K562 (cell line): Measurements from ENCODE around the gene DNAAF9.

Experiments used
- CREB1 ChIP-seq, 2 experiments: sonication (generic) in 1 of 2; formaldehyde crosslinking in 1 of 2; IDR thresholded peaks; 2 replicates each; pipeline versions ENCODE4 v1.6.1 to v1.8.0; 2012 to 2022; ENCODE audit warnings: inconsistent platforms in 1 of 2, mild to moderate bottlenecking in 1 of 2, missing genetic modification reagents in 1 of 2, moderate library complexity in 1 of 2
- EP300 ChIP-seq: IDR thresholded peaks from 2 replicates; pipeline ENCODE4 v1.6.1; 2012; ENCODE audit warnings: low read length, improper control_type of control experiment
- HNRNPLL ChIP-seq: fragments of 200-400 bp; formaldehyde crosslinking; IDR thresholded peaks from 2 replicates; pipeline ENCODE4 v1.6.1; 2017; ENCODE audit warnings: low read length, low read depth, mild to moderate bottlenecking; ENCODE audit not compliant: poor library complexity, severe bottlenecking
- IRF2 ChIP-seq: sonication (generic); formaldehyde crosslinking; IDR thresholded peaks from 2 replicates; pipeline ENCODE4 v1.8.1; 2022; ENCODE audit warnings: mild to moderate bottlenecking, missing genetic modification reagents
- TEAD4 ChIP-seq, 2 experiments: sonication (generic) in 1 of 2; formaldehyde crosslinking in 1 of 2; IDR thresholded peaks; 2 replicates each; pipeline versions ENCODE4 v1.6.1 to v1.8.0; 2012 to 2022; ENCODE audit warnings: borderline replicate concordance in 1 of 2, inconsistent platforms in 1 of 2, low read length in 1 of 2, mild to moderate bottlenecking in 1 of 2, missing genetic modification reagents in 1 of 2
- ZFP1 ChIP-seq: fragments of 450-650 bp; formaldehyde crosslinking; IDR thresholded peaks from 2 replicates; pipeline ENCODE4 v1.4.0; 2020; ENCODE audit warnings: mild to moderate bottlenecking, mixed read lengths
- ZNF644 ChIP-seq: fragments of 200-800 bp; sonication (Bioruptor generic); IDR thresholded peaks from 2 replicates; pipeline ENCODE4 v1.6.1; 2016; ENCODE audit warnings: low read depth, missing genetic modification characterization, missing compliant biosample characterization
- TF ChIP-seq, protein P1 (sequence below), 2 experiments: fragments of 450-650 bp in 1 of 2; sonication (generic) in 1 of 2; formaldehyde crosslinking; conservative IDR thresholded peaks; 2 replicates each; pipeline versions ENCODE4 v1.4.0 to v1.8.1; 2020 to 2022; ENCODE audit warnings: mild to moderate bottlenecking in 1 of 2, missing genetic modification reagents in 1 of 2
- TF ChIP-seq, protein P2 (sequence below): fragments of 250-450 bp; sonication (Bioruptor Pico); IDR thresholded peaks from 2 replicates; pipeline ENCODE4 v1.5.0; 2020; ENCODE audit warnings: mild to moderate bottlenecking, borderline replicate concordance
- TF ChIP-seq, protein P3 (sequence below), 3 experiments: IDR thresholded peaks in 2 of 3; conservative IDR thresholded peaks in 1 of 3; 2 replicates each; pipeline ENCODE4 v1.5.1; 2011 to 2012; ENCODE audit warnings: low read length in 3 of 3, mild to moderate bottlenecking in 3 of 3, control low read depth in 2 of 3, improper control_type of control experiment in 1 of 3, inconsistent platforms in 1 of 3, low read depth in 1 of 3, mixed read lengths in 1 of 3, moderate library complexity in 1 of 3; ENCODE audit not compliant: insufficient read depth in 2 of 3
- TF ChIP-seq, protein P4 (sequence below): sonication (generic); formaldehyde crosslinking; IDR thresholded peaks from 2 replicates; pipeline ENCODE4 v1.8.0; 2022; ENCODE audit warnings: mild to moderate bottlenecking, missing genetic modification reagents

DNA sequence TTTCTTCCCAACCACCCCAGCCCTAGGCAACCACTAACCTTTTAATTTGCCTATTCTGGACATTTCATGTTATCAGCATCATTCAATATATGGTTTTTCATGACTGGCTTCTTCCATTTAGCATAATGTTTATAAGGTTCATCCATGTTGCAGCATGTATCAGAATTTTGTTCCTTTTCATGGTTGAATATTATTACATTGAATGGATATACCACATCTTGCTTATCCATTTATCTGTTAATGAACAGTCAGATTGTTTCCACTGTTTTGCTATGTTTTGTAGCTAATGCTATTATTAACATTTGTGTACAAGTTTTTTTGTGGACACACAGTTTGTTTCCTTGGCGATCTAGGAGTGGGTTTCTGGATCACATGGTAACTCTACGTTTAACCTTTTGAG lies 3.0 kb upstream of the DNAAF9 start:
- TF ChIP-seq ZFP1 (CRISPR knock-in tag) (no peak), EP300 (no peak), ZNF644 (tag) (no peak), CREB1 (IDR thresholded peaks at IDR 0.05) (no peak), CREB1 (CRISPR knock-in tag; IDR thresholded peaks at IDR 0.05) (no peak), HNRNPLL (no peak), IRF2 (no peak), TEAD4 (IDR thresholded peaks at IDR 0.05; ENCODE audit: low read length) (no peak), TEAD4 (CRISPR knock-in tag; IDR thresholded peaks at IDR 0.05; ENCODE audit: borderline replicate concordance) (no peak)
- TF ChIP-seq, protein P1, sequence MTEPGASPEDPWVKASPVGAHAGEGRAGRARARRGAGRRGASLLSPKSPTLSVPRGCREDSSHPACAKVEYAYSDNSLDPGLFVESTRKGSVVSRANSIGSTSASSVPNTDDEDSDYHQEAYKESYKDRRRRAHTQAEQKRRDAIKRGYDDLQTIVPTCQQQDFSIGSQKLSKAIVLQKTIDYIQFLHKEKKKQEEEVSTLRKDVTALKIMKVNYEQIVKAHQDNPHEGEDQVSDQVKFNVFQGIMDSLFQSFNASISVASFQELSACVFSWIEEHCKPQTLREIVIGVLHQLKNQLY (CRISPR knock-in tag; conservative IDR thresholded peaks at IDR 0.05): no peak
- TF ChIP-seq, protein P2, sequence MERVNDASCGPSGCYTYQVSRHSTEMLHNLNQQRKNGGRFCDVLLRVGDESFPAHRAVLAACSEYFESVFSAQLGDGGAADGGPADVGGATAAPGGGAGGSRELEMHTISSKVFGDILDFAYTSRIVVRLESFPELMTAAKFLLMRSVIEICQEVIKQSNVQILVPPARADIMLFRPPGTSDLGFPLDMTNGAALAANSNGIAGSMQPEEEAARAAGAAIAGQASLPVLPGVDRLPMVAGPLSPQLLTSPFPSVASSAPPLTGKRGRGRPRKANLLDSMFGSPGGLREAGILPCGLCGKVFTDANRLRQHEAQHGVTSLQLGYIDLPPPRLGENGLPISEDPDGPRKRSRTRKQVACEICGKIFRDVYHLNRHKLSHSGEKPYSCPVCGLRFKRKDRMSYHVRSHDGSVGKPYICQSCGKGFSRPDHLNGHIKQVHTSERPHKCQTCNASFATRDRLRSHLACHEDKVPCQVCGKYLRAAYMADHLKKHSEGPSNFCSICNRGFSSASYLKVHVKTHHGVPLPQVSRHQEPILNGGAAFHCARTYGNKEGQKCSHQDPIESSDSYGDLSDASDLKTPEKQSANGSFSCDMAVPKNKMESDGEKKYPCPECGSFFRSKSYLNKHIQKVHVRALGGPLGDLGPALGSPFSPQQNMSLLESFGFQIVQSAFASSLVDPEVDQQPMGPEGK (CRISPR knock-in tag): no peak
- TF ChIP-seq, protein P3, sequence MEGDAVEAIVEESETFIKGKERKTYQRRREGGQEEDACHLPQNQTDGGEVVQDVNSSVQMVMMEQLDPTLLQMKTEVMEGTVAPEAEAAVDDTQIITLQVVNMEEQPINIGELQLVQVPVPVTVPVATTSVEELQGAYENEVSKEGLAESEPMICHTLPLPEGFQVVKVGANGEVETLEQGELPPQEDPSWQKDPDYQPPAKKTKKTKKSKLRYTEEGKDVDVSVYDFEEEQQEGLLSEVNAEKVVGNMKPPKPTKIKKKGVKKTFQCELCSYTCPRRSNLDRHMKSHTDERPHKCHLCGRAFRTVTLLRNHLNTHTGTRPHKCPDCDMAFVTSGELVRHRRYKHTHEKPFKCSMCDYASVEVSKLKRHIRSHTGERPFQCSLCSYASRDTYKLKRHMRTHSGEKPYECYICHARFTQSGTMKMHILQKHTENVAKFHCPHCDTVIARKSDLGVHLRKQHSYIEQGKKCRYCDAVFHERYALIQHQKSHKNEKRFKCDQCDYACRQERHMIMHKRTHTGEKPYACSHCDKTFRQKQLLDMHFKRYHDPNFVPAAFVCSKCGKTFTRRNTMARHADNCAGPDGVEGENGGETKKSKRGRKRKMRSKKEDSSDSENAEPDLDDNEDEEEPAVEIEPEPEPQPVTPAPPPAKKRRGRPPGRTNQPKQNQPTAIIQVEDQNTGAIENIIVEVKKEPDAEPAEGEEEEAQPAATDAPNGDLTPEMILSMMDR (IDR thresholded peaks at IDR 0.05 in 2 of 3, conservative IDR thresholded peaks at IDR 0.05 in 1 of 3; ENCODE audit: insufficient read depth in 2 of 3, low read depth in 1 of 3, low read length in 3 of 3): no peak
- TF ChIP-seq, protein P4, sequence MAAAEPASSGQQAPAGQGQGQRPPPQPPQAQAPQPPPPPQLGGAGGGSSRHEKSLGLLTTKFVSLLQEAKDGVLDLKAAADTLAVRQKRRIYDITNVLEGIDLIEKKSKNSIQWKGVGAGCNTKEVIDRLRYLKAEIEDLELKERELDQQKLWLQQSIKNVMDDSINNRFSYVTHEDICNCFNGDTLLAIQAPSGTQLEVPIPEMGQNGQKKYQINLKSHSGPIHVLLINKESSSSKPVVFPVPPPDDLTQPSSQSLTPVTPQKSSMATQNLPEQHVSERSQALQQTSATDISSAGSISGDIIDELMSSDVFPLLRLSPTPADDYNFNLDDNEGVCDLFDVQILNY (CRISPR knock-in tag): no peak
